ACC112 (cell line): ENCODE data around the gene PAFAH1B2.
A peak's percentile ranks its signal among the peaks of the same experiment; 100 is the strongest.

Experiments used
- H2AFZ ChIP-seq: fragments of 200-600 bp; sonication (generic); one replicate; pipeline ENCODE4 v1.6.0; 2017; ENCODE audit warnings: antibody characterized with exemption, low read length; ENCODE audit not compliant: unreplicated experiment
- H3K27ac ChIP-seq: fragments of 200-600 bp; sonication (generic); 2 replicates; pipeline ENCODE4 v1.5.1; 2014; ENCODE audit warnings: low read depth, mild to moderate bottlenecking, antibody characterized with exemption, low read length, moderate library complexity
- H3K27me3 ChIP-seq: fragments of 200-600 bp; sonication (generic); 2 replicates; pipeline ENCODE4 v1.6.1; 2014; ENCODE audit warnings: mild to moderate bottlenecking, antibody characterized with exemption, low read length, moderate library complexity, mixed read lengths; ENCODE audit not compliant: insufficient read depth
- H3K36me3 ChIP-seq: fragments of 200-600 bp; sonication (generic); 2 replicates; pipeline ENCODE4 v1.6.1; 2016; ENCODE audit warnings: mild to moderate bottlenecking, antibody characterized with exemption, low read length, moderate library complexity, mixed read lengths; ENCODE audit not compliant: insufficient read depth
- H3K4me1 ChIP-seq: fragments of 200-600 bp; sonication (generic); one replicate; pipeline ENCODE4 v1.6.1; 2016; ENCODE audit warnings: low read length, mixed read lengths; ENCODE audit not compliant: insufficient read depth, unreplicated experiment, control insufficient read depth
- H3K4me3 ChIP-seq: fragments of 200-600 bp; sonication (generic); 2 replicates; pipeline ENCODE4 v1.5.1; 2014; ENCODE audit warnings: mild to moderate bottlenecking, low read depth, low read length
- H3K79me2 ChIP-seq: fragments of 200-600 bp; sonication (generic); one replicate; pipeline ENCODE4 v1.6.0; 2016; ENCODE audit warnings: low read length; ENCODE audit not compliant: control insufficient read depth, unreplicated experiment, insufficient read depth

PAFAH1B2 gene

GRCh38 chr11:117175104-117175503, 31.0 kb downstream of the PAFAH1B2 start:
- Histone ChIP-seq H3K79me2 (peaks cover 9% of the 10 kb centered on the region), H3K27me3 (no peaks in the 10 kb centered on the region), H2AFZ (no peak overlapping the region), H3K4me1 (peaks cover 45% of the 10 kb centered on the region), H3K27ac (no peak overlapping the region), H3K36me3 (no peaks in the 10 kb centered on the region), H3K4me3 (no peak overlapping the region)

GRCh38 chr11:117175781-117176180, 31.7 kb downstream of the PAFAH1B2 start:
- no peaks in the 10 kb centered on the region for H3K27me3 ChIP-seq
- H3K79me2 ChIP-seq = peaks cover 11% of the 10 kb centered on the region
- no peaks in the 10 kb centered on the region for H3K36me3 ChIP-seq
- peaks cover 46% of the 10 kb centered on the region for H3K4me1 ChIP-seq
- no peak overlapping the region for H3K4me3 ChIP-seq
- H2AFZ ChIP-seq = no peak overlapping the region
- no peak overlapping the region for H3K27ac ChIP-seq

- H2AFZ ChIP-seq = no peak overlapping the region
- H3K36me3 ChIP-seq = no peaks in the 10 kb centered on the region
- no peaks in the 10 kb centered on the region for H3K27me3 ChIP-seq
- H3K27ac ChIP-seq = no peak overlapping the region
- H3K4me1 ChIP-seq = peaks cover 46% of the 10 kb centered on the region
- no peak overlapping the region for H3K4me3 ChIP-seq
- peaks cover 11% of the 10 kb centered on the region for H3K79me2 ChIP-seq
Measured at GRCh38 chr11:117176186-117176585, 32.1 kb downstream of the PAFAH1B2 start.

GRCh38 chr11:117177534-117178209, 33.6 kb downstream of the PAFAH1B2 start:
- H3K79me2 ChIP-seq = peaks cover 11% of the 10 kb centered on the region
- H3K27ac ChIP-seq = peak overlapping the region; percentile 1; the same call in 1 of the 2 replicates
- peak overlapping the region; percentile 86 for H2AFZ ChIP-seq
- peaks cover 33% of the 10 kb centered on the region for H3K4me1 ChIP-seq
- H3K27me3 ChIP-seq = no peaks in the 10 kb centered on the region
- H3K4me3 ChIP-seq = peak overlapping the region; percentile 80
- no peaks in the 10 kb centered on the region for H3K36me3 ChIP-seq

GRCh38 chr11:117178210-117179034, 34.3 kb downstream of the PAFAH1B2 start, which contains the start of gene SIDT2:
SIDT2 (plus strand) TSS chr11:117178743; CDS start chr11:117179264, 521 bp downstream.
- peak within 1 kb of the TSS; percentile 80 for H3K4me3 ChIP-seq
- peaks cover 26% of the 10 kb centered on the region for H3K4me1 ChIP-seq
- peak within 1 kb of the TSS; percentile 46 for H3K27ac ChIP-seq
- no peaks in the 10 kb centered on the region for H3K36me3 ChIP-seq
- H3K27me3 ChIP-seq = no peaks in the 10 kb centered on the region
- peaks cover 11% of the 10 kb centered on the region for H3K79me2 ChIP-seq
- H2AFZ ChIP-seq = peak within 1 kb of the TSS; percentile 86

GRCh38 chr11:117179048-117179999, 35.2 kb downstream of the PAFAH1B2 start:
- no peaks in the 10 kb centered on the region for H3K36me3 ChIP-seq
- peak overlapping the region; percentile 49 for H2AFZ ChIP-seq
- H3K27ac ChIP-seq = peak overlapping the region; percentile 46
- no peaks in the 10 kb centered on the region for H3K27me3 ChIP-seq
- H3K4me3 ChIP-seq = peak overlapping the region; percentile 80
- peaks cover 11% of the 10 kb centered on the region for H3K79me2 ChIP-seq
- peaks cover 25% of the 10 kb centered on the region for H3K4me1 ChIP-seq

- no peaks in the 10 kb centered on the region for H3K36me3 ChIP-seq
- peak overlapping the region; percentile 46 for H3K27ac ChIP-seq
- peaks cover 11% of the 10 kb centered on the region for H3K79me2 ChIP-seq
- H2AFZ ChIP-seq = peak overlapping the region; percentile 2
- H3K4me1 ChIP-seq = peaks cover 25% of the 10 kb centered on the region
- peak overlapping the region; percentile 80 for H3K4me3 ChIP-seq
- no peaks in the 10 kb centered on the region for H3K27me3 ChIP-seq
Measured at GRCh38 chr11:117180020-117180419, 35.9 kb downstream of the PAFAH1B2 start.

GRCh38 chr11:117180661-117181585, 36.8 kb downstream of the PAFAH1B2 start:
- Histone ChIP-seq H3K4me1 (peaks cover 25% of the 10 kb centered on the region), H3K27me3 (no peaks in the 10 kb centered on the region), H3K36me3 (no peaks in the 10 kb centered on the region), H2AFZ (no peak overlapping the region), H3K79me2 (peaks cover 11% of the 10 kb centered on the region), H3K4me3 (peak overlapping the region; percentile 80; the same call in 1 of the 2 replicates), H3K27ac (no peak overlapping the region)

- no peaks in the 10 kb centered on the region for H3K27me3 ChIP-seq
- no peak overlapping the region for H3K27ac ChIP-seq
Measured at GRCh38 chr11:117181586-117182550, 37.8 kb downstream of the PAFAH1B2 start.

More at GRCh38 chr11:117181586-117182550, 37.8 kb downstream of the PAFAH1B2 start:
- Histone ChIP-seq H3K79me2 (peaks cover 11% of the 10 kb centered on the region), H2AFZ (no peak overlapping the region), H3K4me1 (peaks cover 25% of the 10 kb centered on the region), H3K36me3 (no peaks in the 10 kb centered on the region), H3K4me3 (no peak overlapping the region)
